Eye (tissue), 1 donor: Measurements from ENCODE around the gene MBD5.

ENCODE experiments used
- DNase-seq: peaks from one replicate; pipeline ENCODE4 v3.0.0-alpha.2; 2015

The MBD5 gene

GRCh38 chr2:148023861-148024260, 3.0 kb downstream of the MBD5 start:
- DNase-seq, result no peak

GRCh38 chr2:148026573-148026972, 5.7 kb downstream of the MBD5 start:
- DNase-seq, result no peak

GRCh38 chr2:148027822-148028221, 6.9 kb downstream of the MBD5 start:
- no peak for DNase-seq

- no peak for DNase-seq
Measured at GRCh38 chr2:148028781-148029180, 7.9 kb downstream of the MBD5 start.

- DNase-seq, result no peak
Measured at GRCh38 chr2:148031152-148031551, 10.3 kb downstream of the MBD5 start.

GRCh38 chr2:148032215-148032614, 11.3 kb downstream of the MBD5 start:
- DNase-seq, result no peak

GRCh38 chr2:148039783-148040182, 18.9 kb downstream of the MBD5 start:
- no peak for DNase-seq

- no peak for DNase-seq
Measured at GRCh38 chr2:148042219-148042618, 21.3 kb downstream of the MBD5 start.

GRCh38 chr2:148044322-148044721, 23.4 kb downstream of the MBD5 start:
- no peak for DNase-seq

- DNase-seq, result no peak
Measured at GRCh38 chr2:148046802-148047201, 25.9 kb downstream of the MBD5 start.

GRCh38 chr2:148048475-148049221, 27.8 kb downstream of the MBD5 start:
- no peak for DNase-seq

GRCh38 chr2:148049284-148049683, 28.4 kb downstream of the MBD5 start:
- DNase-seq, result no peak

GRCh38 chr2:148052687-148053086, 31.8 kb downstream of the MBD5 start:
- no peak for DNase-seq

- no peak for DNase-seq
Measured at GRCh38 chr2:148058641-148059040, 37.8 kb downstream of the MBD5 start.

GRCh38 chr2:148063633-148064032, 42.7 kb downstream of the MBD5 start:
- no peak for DNase-seq

GRCh38 chr2:148065936-148066335, 45.0 kb downstream of the MBD5 start:
- no peak for DNase-seq

- no peak for DNase-seq
Measured at GRCh38 chr2:148067801-148068200, 46.9 kb downstream of the MBD5 start.

- DNase-seq, result no peak
Measured at GRCh38 chr2:148071351-148071750, 50.5 kb downstream of the MBD5 start.

- DNase-seq, result no peak
Measured at GRCh38 chr2:148096012-148096411, 75.1 kb downstream of the MBD5 start.

GRCh38 chr2:148102641-148103040, 81.8 kb downstream of the MBD5 start:
- no peak for DNase-seq

- DNase-seq, result no peak
Measured at GRCh38 chr2:148103946-148104345, 83.1 kb downstream of the MBD5 start.

- DNase-seq, result no peak
Measured at GRCh38 chr2:148106331-148106730, 85.4 kb downstream of the MBD5 start.

GRCh38 chr2:148108385-148108784, 87.5 kb downstream of the MBD5 start:
- no peak for DNase-seq

- no peak for DNase-seq
Measured at GRCh38 chr2:148110184-148110583, 89.3 kb downstream of the MBD5 start.

GRCh38 chr2:148122788-148123187, 101.9 kb downstream of the MBD5 start:
- no peak for DNase-seq
